Measurements from ENCODE around the gene LAPTM5.

LAPTM5 gene

DNA sequence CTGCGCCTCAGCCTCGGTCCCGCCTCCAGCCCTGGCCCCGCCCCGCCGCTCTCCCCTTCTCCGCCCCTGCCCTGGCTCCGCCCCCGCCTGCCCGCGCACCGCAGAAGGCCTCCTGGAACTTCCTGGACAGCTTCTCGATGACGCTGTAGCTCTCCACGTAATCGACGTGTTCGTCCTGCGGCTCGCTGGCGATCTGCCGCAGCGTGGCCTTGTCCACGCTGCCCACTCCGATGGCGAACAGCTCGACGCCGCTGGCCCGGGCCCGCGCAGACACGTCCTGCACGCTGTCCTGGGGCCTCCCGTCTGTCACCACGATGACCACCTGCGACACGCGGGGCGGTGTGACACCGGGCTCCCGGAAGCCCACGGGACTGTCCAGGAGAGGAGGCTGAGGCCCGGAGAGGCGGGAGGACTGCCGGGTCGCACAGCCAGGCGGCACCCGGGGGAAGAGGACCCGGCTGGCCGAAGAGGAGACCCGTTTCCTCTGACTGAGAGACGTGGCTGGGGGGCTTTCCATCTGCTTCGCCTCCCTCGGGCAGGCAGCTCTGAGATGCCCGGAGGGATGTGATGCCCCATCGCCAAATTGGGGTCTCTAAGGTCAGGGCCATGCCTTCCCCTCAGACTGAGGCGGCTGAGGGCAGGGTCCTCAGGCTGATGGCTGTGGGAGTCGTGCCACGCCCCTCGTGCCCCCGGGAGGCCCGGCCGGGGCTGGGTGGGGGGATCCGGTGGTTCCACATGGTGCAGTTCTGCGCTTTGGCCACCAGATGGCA is 38.8 kb downstream of the LAPTM5 start:
- Histone ChIP-seq H3K9me3 (ENCODE audit: low read length) (peaks cover 4% of the 10 kb centered on the region), H2AFZ (ENCODE audit: low read depth, low read length) (peak overlapping the region; percentile 95), H3K4me3 (ENCODE audit: low read length) (peak overlapping the region; percentile 47), H3K4me1 (ENCODE audit: insufficient read depth, low read length) (peaks cover 5% of the 10 kb centered on the region), H3K36me3 (ENCODE audit: insufficient read depth, low read length) (no peaks in the 10 kb centered on the region), H3K27me3 (ENCODE audit: insufficient read depth, low read length) (no peaks in the 10 kb centered on the region)

DNA sequence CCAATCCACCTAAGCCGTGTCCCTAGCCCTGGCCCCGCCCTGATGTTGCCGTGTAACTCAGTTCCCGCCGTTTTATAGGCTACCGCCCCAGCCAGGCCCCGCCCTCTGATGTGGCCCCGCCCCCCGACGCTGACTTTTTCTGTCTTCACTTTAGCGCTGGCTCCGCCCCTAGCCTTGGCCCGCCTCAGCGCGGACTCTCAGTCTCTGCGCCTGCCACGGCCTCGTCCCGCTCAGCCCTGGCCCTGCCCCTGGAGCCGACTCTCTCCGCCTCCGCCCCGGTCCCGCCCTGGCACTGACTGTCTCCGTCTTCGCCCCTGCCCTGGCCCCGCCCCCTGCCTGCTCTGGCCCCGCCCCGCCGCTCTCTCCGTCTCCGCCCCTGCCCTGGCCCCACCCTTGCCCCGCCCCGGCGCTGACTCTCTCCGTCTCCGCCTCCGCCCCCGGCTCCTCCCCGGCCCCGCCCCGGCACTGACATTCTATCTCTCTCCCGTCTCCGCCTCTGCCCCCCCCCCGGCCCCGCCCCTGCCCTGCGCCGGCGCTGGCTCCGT is 39.4 kb downstream of the LAPTM5 start:
- Histone ChIP-seq H3K4me1 (ENCODE audit: insufficient read depth, low read length) (peaks cover 5% of the 10 kb centered on the region), H2AFZ (ENCODE audit: low read depth, low read length) (peak overlapping the region; percentile 95), H3K27me3 (ENCODE audit: insufficient read depth, low read length) (no peaks in the 10 kb centered on the region), H3K36me3 (ENCODE audit: insufficient read depth, low read length) (no peaks in the 10 kb centered on the region), H3K4me3 (ENCODE audit: low read length) (peak overlapping the region; percentile 44), H3K9me3 (ENCODE audit: low read length) (peaks cover 4% of the 10 kb centered on the region)

DNA sequence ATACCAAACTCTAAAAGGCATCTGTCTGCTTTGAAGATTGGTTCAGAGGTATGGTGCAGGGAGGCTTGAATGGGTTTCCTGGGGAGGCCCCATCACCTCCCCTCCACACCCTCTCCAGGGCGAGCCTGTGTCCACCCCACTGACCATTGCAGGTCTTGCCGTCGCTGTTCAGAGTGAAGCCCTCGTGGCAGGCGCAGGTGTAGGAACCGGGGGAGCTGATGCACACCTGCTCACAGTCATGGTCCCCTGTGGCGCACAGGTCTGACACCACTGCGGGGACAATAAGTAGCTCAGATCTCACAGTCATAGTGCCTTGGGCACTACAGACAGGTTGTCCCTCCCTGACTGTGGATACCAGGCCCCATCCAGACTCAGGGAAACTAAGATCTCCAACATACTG is 40.9 kb downstream of the LAPTM5 start:
- H3K36me3 ChIP-seq (ENCODE audit: insufficient read depth, low read length): no peaks in the 10 kb centered on the region
- no peaks in the 10 kb centered on the region for H3K27me3 ChIP-seq (ENCODE audit: insufficient read depth, low read length)
- H3K9me3 ChIP-seq (ENCODE audit: low read length): peaks cover 4% of the 10 kb centered on the region
- H2AFZ ChIP-seq (ENCODE audit: low read depth, low read length): no peak overlapping the region
- H3K4me1 ChIP-seq (ENCODE audit: insufficient read depth, low read length): peaks cover 5% of the 10 kb centered on the region
- no peak overlapping the region for H3K4me3 ChIP-seq (ENCODE audit: low read length)

DNA sequence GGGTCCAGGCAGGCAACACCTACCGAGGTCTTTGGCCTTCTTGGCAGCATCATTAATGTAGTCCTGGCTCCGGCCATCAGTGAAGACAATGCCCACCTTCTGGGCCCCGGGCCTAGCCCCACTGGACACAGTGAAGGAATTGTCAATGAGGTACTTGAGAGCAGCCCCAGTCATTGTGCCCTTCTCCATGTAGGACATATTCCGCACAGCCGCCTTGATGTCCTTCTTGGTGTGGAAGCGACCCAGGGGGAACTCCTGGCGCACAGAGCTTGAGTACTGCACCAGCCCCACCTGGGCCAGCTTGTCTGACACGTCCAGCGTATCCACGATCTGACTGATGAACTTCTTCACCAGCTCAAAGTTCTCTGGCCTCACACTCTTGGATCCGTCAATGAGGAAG is 41.7 kb downstream of the LAPTM5 start:
- Histone ChIP-seq H3K36me3 (ENCODE audit: insufficient read depth, low read length) (no peaks in the 10 kb centered on the region), H3K27me3 (ENCODE audit: insufficient read depth, low read length) (no peaks in the 10 kb centered on the region), H2AFZ (ENCODE audit: low read depth, low read length) (no peak overlapping the region), H3K4me3 (ENCODE audit: low read length) (no peak overlapping the region), H3K4me1 (ENCODE audit: insufficient read depth, low read length) (peaks cover 5% of the 10 kb centered on the region), H3K9me3 (ENCODE audit: low read length) (peaks cover 4% of the 10 kb centered on the region)

GRCh38 chr1:30715216-30715615 is 42.4 kb downstream of the LAPTM5 start:
- Histone ChIP-seq H3K4me3 (ENCODE audit: low read length) (no peak overlapping the region), H3K27me3 (ENCODE audit: insufficient read depth, low read length) (no peaks in the 10 kb centered on the region)

GRCh38 chr1:30714536-30715090 is 43.0 kb downstream of the LAPTM5 start:
- H3K9me3 ChIP-seq (ENCODE audit: low read length): peaks cover 4% of the 10 kb centered on the region
- H3K27me3 ChIP-seq (ENCODE audit: insufficient read depth, low read length): no peaks in the 10 kb centered on the region
- H3K4me3 ChIP-seq (ENCODE audit: low read length): no peak overlapping the region
- peaks cover 5% of the 10 kb centered on the region for H3K4me1 ChIP-seq (ENCODE audit: insufficient read depth, low read length)
- no peak overlapping the region for H2AFZ ChIP-seq (ENCODE audit: low read depth, low read length)
- H3K36me3 ChIP-seq (ENCODE audit: insufficient read depth, low read length): no peaks in the 10 kb centered on the region

More at GRCh38 chr1:30715216-30715615, 42.4 kb downstream of the LAPTM5 start:
- H3K4me1 ChIP-seq (ENCODE audit: insufficient read depth, low read length): peaks cover 5% of the 10 kb centered on the region
- H3K36me3 ChIP-seq (ENCODE audit: insufficient read depth, low read length): no peaks in the 10 kb centered on the region
- H3K9me3 ChIP-seq (ENCODE audit: low read length): peaks cover 4% of the 10 kb centered on the region
- H2AFZ ChIP-seq (ENCODE audit: low read depth, low read length): no peak overlapping the region

GRCh38 chr1:30714025-30714424 is 43.5 kb downstream of the LAPTM5 start:
- no peak overlapping the region for H3K4me3 ChIP-seq (ENCODE audit: low read length)
- H2AFZ ChIP-seq (ENCODE audit: low read depth, low read length): no peak overlapping the region
- no peaks in the 10 kb centered on the region for H3K36me3 ChIP-seq (ENCODE audit: insufficient read depth, low read length)
- H3K9me3 ChIP-seq (ENCODE audit: low read length): peaks cover 4% of the 10 kb centered on the region
- no peaks in the 10 kb centered on the region for H3K27me3 ChIP-seq (ENCODE audit: insufficient read depth, low read length)
- H3K4me1 ChIP-seq (ENCODE audit: insufficient read depth, low read length): peaks cover 5% of the 10 kb centered on the region

DNA sequence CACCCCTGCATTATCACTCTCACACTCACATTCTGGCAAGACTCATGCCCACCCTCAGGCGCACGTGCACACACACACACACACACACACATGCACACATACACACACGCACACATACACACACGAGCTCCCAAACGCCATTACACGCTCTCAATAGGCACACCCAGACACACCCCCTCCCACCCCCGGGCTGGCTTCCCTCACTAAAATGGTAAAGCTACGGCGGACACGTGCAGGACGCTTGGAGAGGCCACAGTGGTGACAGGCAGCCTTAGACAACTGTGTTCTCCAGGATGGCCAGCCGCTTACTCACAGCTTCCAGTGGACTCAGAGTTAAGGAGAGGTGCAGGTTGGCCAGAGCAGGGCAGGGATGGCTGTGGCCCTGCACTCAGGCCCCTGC is 44.3 kb downstream of the LAPTM5 start:
- Histone ChIP-seq H3K36me3 (ENCODE audit: insufficient read depth, low read length) (no peaks in the 10 kb centered on the region), H3K9me3 (ENCODE audit: low read length) (peaks cover 4% of the 10 kb centered on the region), H3K4me3 (ENCODE audit: low read length) (no peak overlapping the region), H3K4me1 (ENCODE audit: insufficient read depth, low read length) (no peaks in the 10 kb centered on the region), H2AFZ (ENCODE audit: low read depth, low read length) (no peak overlapping the region), H3K27me3 (ENCODE audit: insufficient read depth, low read length) (no peaks in the 10 kb centered on the region)

- H2AFZ ChIP-seq (ENCODE audit: low read depth, low read length): no peak overlapping the region
- H3K9me3 ChIP-seq (ENCODE audit: low read length): peaks cover 4% of the 10 kb centered on the region
- H3K36me3 ChIP-seq (ENCODE audit: insufficient read depth, low read length): no peaks in the 10 kb centered on the region
- no peaks in the 10 kb centered on the region for H3K4me1 ChIP-seq (ENCODE audit: insufficient read depth, low read length)
- H3K4me3 ChIP-seq (ENCODE audit: low read length): no peak overlapping the region
- no peaks in the 10 kb centered on the region for H3K27me3 ChIP-seq (ENCODE audit: insufficient read depth, low read length)
Observed at GRCh38 chr1:30712583-30712982, 45.0 kb downstream of the LAPTM5 start.

GRCh38 chr1:30710407-30710806 is 47.2 kb downstream of the LAPTM5 start:
- no peaks in the 10 kb centered on the region for H3K27me3 ChIP-seq (ENCODE audit: insufficient read depth, low read length)
- no peak overlapping the region for H2AFZ ChIP-seq (ENCODE audit: low read depth, low read length)
- no peaks in the 10 kb centered on the region for H3K36me3 ChIP-seq (ENCODE audit: insufficient read depth, low read length)
- no peaks in the 10 kb centered on the region for H3K4me1 ChIP-seq (ENCODE audit: insufficient read depth, low read length)
- peaks cover 4% of the 10 kb centered on the region for H3K9me3 ChIP-seq (ENCODE audit: low read length)
- H3K4me3 ChIP-seq (ENCODE audit: low read length): no peak overlapping the region

- no peaks in the 10 kb centered on the region for H3K4me1 ChIP-seq (ENCODE audit: insufficient read depth, low read length)
- H2AFZ ChIP-seq (ENCODE audit: low read depth, low read length): no peak overlapping the region
- no peaks in the 10 kb centered on the region for H3K36me3 ChIP-seq (ENCODE audit: insufficient read depth, low read length)
- no peaks in the 10 kb centered on the region for H3K9me3 ChIP-seq (ENCODE audit: low read length)
- H3K4me3 ChIP-seq (ENCODE audit: low read length): no peak overlapping the region
- peaks cover 4% of the 10 kb centered on the region for H3K27me3 ChIP-seq (ENCODE audit: insufficient read depth, low read length)
Observed at GRCh38 chr1:30708361-30708728, 49.2 kb downstream of the LAPTM5 start.

DNA sequence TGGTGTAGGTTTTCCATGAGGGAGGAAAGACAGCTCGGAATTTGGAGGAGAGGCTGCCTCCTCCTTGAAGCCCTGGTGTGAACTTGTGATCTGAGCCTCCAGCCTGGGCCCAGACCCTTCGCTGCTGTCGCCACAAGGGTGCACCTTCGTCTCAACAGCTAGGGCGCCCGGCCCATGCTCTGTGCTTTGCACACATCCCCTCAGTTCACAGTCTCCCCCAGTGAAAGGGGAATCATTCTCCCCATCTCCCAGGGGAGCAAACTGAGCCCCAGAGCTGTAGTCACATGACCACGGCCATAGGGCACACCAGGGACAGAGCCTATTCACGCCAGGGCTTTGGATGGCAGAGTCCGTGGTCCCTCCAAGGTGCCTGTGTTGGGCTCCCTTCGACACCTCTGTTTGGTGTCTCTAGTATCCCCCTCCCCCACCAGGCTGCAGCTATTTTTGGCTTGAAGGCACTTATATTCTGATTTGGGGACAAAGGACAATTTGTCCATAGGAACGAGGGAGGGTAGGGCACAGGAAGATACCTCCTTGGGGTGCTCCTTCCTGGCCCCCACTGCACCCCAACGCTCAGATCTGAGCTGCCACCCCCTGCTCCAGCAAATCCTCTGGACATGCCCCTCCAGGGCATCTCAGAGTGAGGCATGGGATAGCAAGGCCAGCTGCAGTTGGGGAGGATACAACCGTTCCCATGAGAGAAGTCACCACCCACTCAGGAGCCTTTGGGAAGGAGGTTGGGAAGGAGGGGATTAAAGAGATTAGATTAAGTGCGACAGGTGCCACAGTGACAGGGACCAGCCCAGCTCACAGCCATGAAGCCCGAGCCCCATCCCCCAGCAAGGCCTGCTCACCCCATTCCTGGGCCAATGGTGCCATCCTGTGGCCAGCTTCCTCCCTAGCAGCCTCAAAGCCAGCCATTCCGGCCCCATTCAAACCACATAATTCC is 49.9 kb downstream of the LAPTM5 start:
- no peaks in the 10 kb centered on the region for H3K4me1 ChIP-seq (ENCODE audit: insufficient read depth, low read length)
- no peak overlapping the region for H3K4me3 ChIP-seq (ENCODE audit: low read length)
- peaks cover 4% of the 10 kb centered on the region for H3K27me3 ChIP-seq (ENCODE audit: insufficient read depth, low read length)
- no peaks in the 10 kb centered on the region for H3K9me3 ChIP-seq (ENCODE audit: low read length)
- H2AFZ ChIP-seq (ENCODE audit: low read depth, low read length): no peak overlapping the region
- H3K36me3 ChIP-seq (ENCODE audit: insufficient read depth, low read length): no peaks in the 10 kb centered on the region

DNA sequence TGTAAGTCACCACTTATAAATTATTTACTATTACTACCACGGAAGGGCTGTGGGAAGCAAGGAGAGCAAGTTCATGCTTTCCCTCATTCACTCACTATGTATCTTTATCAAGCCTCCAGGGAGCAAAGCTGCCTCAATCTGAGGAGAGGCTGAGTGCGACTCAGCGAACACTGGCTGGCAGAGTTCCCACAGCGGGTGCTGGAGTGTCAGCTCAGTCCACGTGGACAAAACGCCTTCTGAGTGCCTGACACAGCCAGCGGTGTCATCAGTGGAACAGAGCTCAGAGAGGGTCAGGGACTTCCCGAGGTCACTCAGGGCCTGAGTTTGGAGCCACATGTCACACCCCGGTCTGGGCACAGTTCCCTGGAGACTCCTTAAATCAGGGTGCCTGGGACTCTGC is 51.0 kb downstream of the LAPTM5 start:
- H2AFZ ChIP-seq (ENCODE audit: low read depth, low read length): no peak overlapping the region
- H3K4me3 ChIP-seq (ENCODE audit: low read length): no peak overlapping the region
- H3K36me3 ChIP-seq (ENCODE audit: insufficient read depth, low read length): no peaks in the 10 kb centered on the region
- peaks cover 4% of the 10 kb centered on the region for H3K27me3 ChIP-seq (ENCODE audit: insufficient read depth, low read length)
- no peaks in the 10 kb centered on the region for H3K4me1 ChIP-seq (ENCODE audit: insufficient read depth, low read length)
- H3K9me3 ChIP-seq (ENCODE audit: low read length): no peaks in the 10 kb centered on the region

Data from neuron (in vitro differentiated cells).